Ovary (tissue), 9 donors: ENCODE results near the gene ITPK1. TPM values are rescaled to one million over a fixed set of nuclear protein-coding genes. Genes with fewer than 3 reads are reported as not detected.

Experiments used
- DNase-seq, 5 donors: peaks; one replicate each; pipeline ENCODE4 v3.0.0-alpha.2; 2019 to 2020
- H3K27ac ChIP-seq, 2 donors: fragments of 200-600 bp; one replicate each; pipeline versions ENCODE4 v1.5.1 to v1.8.0; 2019 to 2022
- H3K27me3 ChIP-seq: fragments of 200-600 bp; one replicate; pipeline ENCODE4 v1.8.0; 2022
- H3K36me3 ChIP-seq: fragments of 200-600 bp; sonication (generic); one replicate; pipeline ENCODE4 v1.5.1; 2019
- H3K4me1 ChIP-seq: one replicate; pipeline ENCODE4 v1.8.1; 2013; ENCODE audit warnings: mild to moderate bottlenecking, moderate library complexity; ENCODE audit not compliant: insufficient read depth
- H3K4me3 ChIP-seq: fragments of 200-600 bp; sonication (generic); one replicate; pipeline ENCODE4 v1.5.1; 2017
- H3K9me3 ChIP-seq, 2 donors: fragments of 200-600 bp in 1 of 2; sonication (generic) in 1 of 2; one replicate each; pipeline versions ENCODE4 v1.5.1 to v1.8.1; 2013 to 2019; ENCODE audit warnings: mild to moderate bottlenecking in 1 of 2, moderate library complexity in 1 of 2
- CTCF ChIP-seq, 3 donors: fragments of 450-650 bp in 2 of 3; fragments of 200-600 bp in 1 of 3; IDR thresholded peaks; one replicate each; pipeline versions ENCODE4 v1.5.1 to v1.8.0; 2016 to 2022; ENCODE audit warnings: antibody characterized with exemption in 3 of 3, mild to moderate bottlenecking in 1 of 3
- EP300 ChIP-seq: sonication (generic); formaldehyde crosslinking; IDR thresholded peaks from one replicate; pipeline ENCODE4 v1.6.1; 2017; ENCODE audit warnings: antibody characterized with exemption
- POLR2A ChIP-seq: fragments of 450-650 bp; IDR thresholded peaks from one replicate; pipeline ENCODE4 v1.6.1; 2017; ENCODE audit warnings: antibody characterized with exemption, mild to moderate bottlenecking, moderate library complexity
- WGBS, 3 donors: extraction: QIAGEN DNeasy Blood & Tissue Kit in 1 of 3; methylation state at CpG; one replicate each; pipeline versions ENCODE4 v1.1.5 to v1.1.7; 2013 to 2017; 5-methylcytosine and 5-hydroxymethylcytosine counted together
- intact Hi-C, 4 donors: fragments of 100-400 bp; cut with DNase I; formaldehyde crosslinking; loops; one replicate each; pipeline versions ENCODE4 v1.11.0 to v1.15.1; 2022 to 2023
- polyA plus RNA-seq, 2 donors: library from polyadenylated mRNA; stranded (reverse); fragments of 200-250 nt in 1 of 2; fragments of 350-450 nt in 1 of 2; fragmentation: Illumina TruSeq in 1 of 2; extraction: RNeasy Lipid Tissue Mini Kit (QIAGEN cat#74804) in 1 of 2; gene quantifications; one replicate each; pipeline ENCODE4 v1.2.3, GENCODE V29; 2013 to 2014
- total RNA-seq, 7 donors: library from RNA; depleted of rRNA in 2 of 7; stranded (reverse); fragments of >200 nt in 2 of 7; fragmentation: NEBNext Ultra II Directional in 3 of 7; extraction: Animal tissue kit (Norgen Biotek cat#: 25700) in 3 of 7; gene quantifications; one replicate each; pipeline versions ENCODE4 v1.1.0 to v1.2.4, GENCODE V29; 2016 to 2023
- donor health status: DM: no; HTN: no; CAD: no; lungs with moderate emphysema.
- donor health status: DM: no; HTN: no; CAD: no.
- donor health status: Bipolar disorder and iron deficiency.
- donor health status: DM: yes; HTN: yes; CAD: no.
- donor health status: DM: no; HTN: no; CAD: no.
- donor health status: DM: yes; HTN: yes; CAD: no.

The ITPK1 gene
- total and polyA plus RNA-seq, 9 donors, result 23.6 to 57.8 (median 49.3) TPM

GRCh38 chr14:93099196-93099595, 16.5 kb downstream of the ITPK1 start:
- no peaks in the 10 kb centered on the region for H3K36me3 ChIP-seq
- intact Hi-C loops, result no loop called here
- WGBS, 3 donors, result 57 to 72% (median 62%) methylated on average over 7 of the region's 7 CpGs
- no peak for TF ChIP-seq EP300
- no peak for TF ChIP-seq POLR2A
- no peak for TF ChIP-seq CTCF (IDR thresholded peaks at IDR 0.05)
- no peak overlapping the region for H3K4me3 ChIP-seq
- H3K4me1 ChIP-seq, result peaks cover 3% of the 10 kb centered on the region
- H3K27ac ChIP-seq, result no peak overlapping the region
- H3K27me3 ChIP-seq, result no peaks in the 10 kb centered on the region
- no peak for DNase-seq
- H3K9me3 ChIP-seq, result no peaks in the 10 kb centered on the region

GRCh38 chr14:93096691-93097322, 18.9 kb downstream of the ITPK1 start:
- 80 to 83% (median 83%) methylated on average over 13 of the region's 13 CpGs for WGBS, 3 donors
- Histone ChIP-seq H3K4me1 (peaks cover 5% of the 10 kb centered on the region), H3K9me3 (no peaks in the 10 kb centered on the region), H3K27me3 (no peaks in the 10 kb centered on the region), H3K4me3 (no peak overlapping the region), H3K36me3 (no peaks in the 10 kb centered on the region), H3K27ac (no peak overlapping the region)
- TF ChIP-seq CTCF (IDR thresholded peaks at IDR 0.05), result no peak
- TF ChIP-seq EP300, result no peak
- TF ChIP-seq POLR2A, result no peak
- intact Hi-C loops, result no loop called here
- no peak for DNase-seq

GRCh38 chr14:93095742-93096510, 19.8 kb downstream of the ITPK1 start:
- H3K4me1 ChIP-seq, result peaks cover 10% of the 10 kb centered on the region
- intact Hi-C loops, result no loop called here

More at GRCh38 chr14:93095742-93096510, 19.8 kb downstream of the ITPK1 start:
- DNase-seq, result no peak
- Histone ChIP-seq H3K9me3 (no peaks in the 10 kb centered on the region), H3K36me3 (no peaks in the 10 kb centered on the region), H3K4me3 (no peak overlapping the region), H3K27ac (no peak overlapping the region), H3K27me3 (no peaks in the 10 kb centered on the region)
- TF ChIP-seq POLR2A (no peak), CTCF (IDR thresholded peaks at IDR 0.05) (no peak), EP300 (no peak)
- 91 to 93% (median 91%) methylated on average over 13 of the region's 13 CpGs for WGBS, 3 donors
